K562 (cell line): ENCODE data around the gene ABT1. TPM values are rescaled to one million over a fixed set of nuclear protein-coding genes. Genes with fewer than 3 reads are reported as not detected.

Experiments
- CEBPB ChIP-seq: fragments of 450-650 bp; IDR thresholded peaks from 2 replicates; pipeline ENCODE4 v1.6.1; 2016; ENCODE audit warnings: missing genetic modification characterization, missing compliant biosample characterization
- CREB1 ChIP-seq, 2 experiments: sonication (generic) in 1 of 2; formaldehyde crosslinking in 1 of 2; IDR thresholded peaks; 2 replicates each; pipeline versions ENCODE4 v1.6.1 to v1.8.0; 2012 to 2022; ENCODE audit warnings: inconsistent platforms in 1 of 2, mild to moderate bottlenecking in 1 of 2, missing genetic modification reagents in 1 of 2, moderate library complexity in 1 of 2
- FOXK1 ChIP-seq: sonication (generic); formaldehyde crosslinking; IDR thresholded peaks from 2 replicates; pipeline ENCODE4 v1.8.0; 2022; ENCODE audit warnings: missing genetic modification reagents, mild to moderate bottlenecking, borderline replicate concordance
- HNRNPUL1 ChIP-seq: fragments of 200-400 bp; formaldehyde crosslinking; IDR thresholded peaks from 2 replicates; pipeline ENCODE4 v1.6.1; 2017; ENCODE audit warnings: low read length
- MCM7 ChIP-seq, 2 experiments: fragments of 450-650 bp; IDR thresholded peaks; 2 replicates each; pipeline ENCODE4 v1.6.1; 2016 to 2018
- MEF2D ChIP-seq: conservative IDR thresholded peaks from 2 replicates; pipeline ENCODE4 v1.6.1; 2016; ENCODE audit warnings: low read depth, missing genetic modification characterization, missing compliant biosample characterization
- NONO ChIP-seq, 2 experiments: fragments of 200-400 bp in 1 of 2; fragments of 450-650 bp in 1 of 2; formaldehyde crosslinking in 1 of 2; IDR thresholded peaks; 2 replicates each; pipeline ENCODE4 v1.6.1; 2017; ENCODE audit warnings: low read depth in 2 of 2, mild to moderate bottlenecking in 2 of 2, moderate library complexity in 2 of 2, low read length in 1 of 2
- PHF20 ChIP-seq: fragments of 450-650 bp; IDR thresholded peaks from 2 replicates; pipeline ENCODE4 v1.6.1; 2018; ENCODE audit not compliant: partially characterized antibody
- POLR2A ChIP-seq: fragments of 450-650 bp; conservative IDR thresholded peaks from 2 replicates; pipeline ENCODE4 v1.6.1; 2016
- PRPF4 ChIP-seq: fragments of 200-400 bp; formaldehyde crosslinking; IDR thresholded peaks from one replicate; pipeline ENCODE4 v1.6.1; 2017; ENCODE audit warnings: low read length, low read depth, mild to moderate bottlenecking; ENCODE audit not compliant: insufficient read depth, poor library complexity, severe bottlenecking
- RCOR1 ChIP-seq, 2 experiments: IDR thresholded peaks; 2 replicates each; pipeline ENCODE4 v1.6.1; 2012; ENCODE audit warnings: low read depth in 2 of 2, low read length in 2 of 2, borderline replicate concordance in 1 of 2, improper control_type of control experiment in 1 of 2
- SRSF9 ChIP-seq: fragments of 200-400 bp; formaldehyde crosslinking; IDR thresholded peaks from 2 replicates; pipeline ENCODE4 v1.6.1; 2017; ENCODE audit warnings: low read depth, low read length, borderline replicate concordance
- ZNF699 ChIP-seq: fragments of 250-450 bp; sonication (Bioruptor Pico); IDR thresholded peaks from 2 replicates; pipeline ENCODE4 v1.8.0; 2021; ENCODE audit warnings: mild to moderate bottlenecking, moderate library complexity; ENCODE audit not compliant: insufficient replicate concordance
- ZSCAN29 ChIP-seq: fragments of 450-650 bp; IDR thresholded peaks from 2 replicates; pipeline ENCODE4 v1.6.1; 2017
- ZZZ3 ChIP-seq: fragments of 450-650 bp; IDR thresholded peaks from 2 replicates; pipeline ENCODE4 v1.6.1; 2016; ENCODE audit warnings: antibody characterized with exemption, mild to moderate bottlenecking, moderate library complexity
- polyA plus RNA-seq, 8 experiments: library from polyadenylated mRNA; depleted of rRNA in 4 of 8; stranded (reverse) in 5 of 8; unstranded in 3 of 8; fragments of >200 nt; fragmentation: Nextera tagmentation in 2 of 8; fragmentation: Illumina TruSeq in 1 of 8; extraction: Ambion mirVana in 2 of 8; extraction: Trizol in 1 of 8; gene quantifications; 2 replicates each; pipeline versions ENCODE4 v1.2.1 to v1.2.3, GENCODE V29; 2011 to 2014; ENCODE audit warnings: inconsistent platforms in 1 of 8, missing spikeins in 1 of 8
- total RNA-seq, 7 experiments: library from RNA; depleted of rRNA in 6 of 7; stranded (reverse); fragments of >200 nt in 6 of 7; fragmentation: Illumina TruSeq in 2 of 7; extraction: Trizol in 2 of 7; gene quantifications; 2 replicates each; pipeline versions ENCODE4 v1.2.1 to v1.2.3, GENCODE V29; 2011 to 2021; ENCODE audit warnings: low replicate concordance in 1 of 7
- TF ChIP-seq, protein P1 (sequence below): fragments of 450-650 bp; formaldehyde crosslinking; IDR thresholded peaks from 2 replicates; pipeline ENCODE4 v1.4.0; 2020; ENCODE audit warnings: mild to moderate bottlenecking, moderate library complexity
- TF ChIP-seq, protein P2 (sequence below): fragments of 450-650 bp; IDR thresholded peaks from 2 replicates; pipeline ENCODE4 v1.6.1; 2016; ENCODE audit warnings: antibody characterized with exemption
- TF ChIP-seq, protein P3 (sequence below): sonication (generic); formaldehyde crosslinking; IDR thresholded peaks from 2 replicates; pipeline ENCODE4 v1.8.0; 2023; ENCODE audit warnings: mild to moderate bottlenecking, missing genetic modification reagents
- TF ChIP-seq, protein P4 (sequence below): conservative IDR thresholded peaks from 2 replicates; pipeline ENCODE4 v1.6.1; 2011; ENCODE audit warnings: low read depth, mild to moderate bottlenecking, low read length; ENCODE audit not compliant: control insufficient read depth
- TF ChIP-seq, protein P5 (sequence below), 3 experiments: IDR thresholded peaks in 2 of 3; conservative IDR thresholded peaks in 1 of 3; 2 replicates each; pipeline ENCODE4 v1.5.1; 2011 to 2012; ENCODE audit warnings: low read length in 3 of 3, mild to moderate bottlenecking in 3 of 3, control low read depth in 2 of 3, improper control_type of control experiment in 1 of 3, inconsistent platforms in 1 of 3, low read depth in 1 of 3, mixed read lengths in 1 of 3, moderate library complexity in 1 of 3; ENCODE audit not compliant: insufficient read depth in 2 of 3

ABT1 gene
- total and polyA plus RNA-seq, 9 of the 15 experiments (the other 6 are each of a cell fraction or from before 2014, with no cell fraction given): 8.8 to 52.7 (median 40.7) TPM

DNA sequence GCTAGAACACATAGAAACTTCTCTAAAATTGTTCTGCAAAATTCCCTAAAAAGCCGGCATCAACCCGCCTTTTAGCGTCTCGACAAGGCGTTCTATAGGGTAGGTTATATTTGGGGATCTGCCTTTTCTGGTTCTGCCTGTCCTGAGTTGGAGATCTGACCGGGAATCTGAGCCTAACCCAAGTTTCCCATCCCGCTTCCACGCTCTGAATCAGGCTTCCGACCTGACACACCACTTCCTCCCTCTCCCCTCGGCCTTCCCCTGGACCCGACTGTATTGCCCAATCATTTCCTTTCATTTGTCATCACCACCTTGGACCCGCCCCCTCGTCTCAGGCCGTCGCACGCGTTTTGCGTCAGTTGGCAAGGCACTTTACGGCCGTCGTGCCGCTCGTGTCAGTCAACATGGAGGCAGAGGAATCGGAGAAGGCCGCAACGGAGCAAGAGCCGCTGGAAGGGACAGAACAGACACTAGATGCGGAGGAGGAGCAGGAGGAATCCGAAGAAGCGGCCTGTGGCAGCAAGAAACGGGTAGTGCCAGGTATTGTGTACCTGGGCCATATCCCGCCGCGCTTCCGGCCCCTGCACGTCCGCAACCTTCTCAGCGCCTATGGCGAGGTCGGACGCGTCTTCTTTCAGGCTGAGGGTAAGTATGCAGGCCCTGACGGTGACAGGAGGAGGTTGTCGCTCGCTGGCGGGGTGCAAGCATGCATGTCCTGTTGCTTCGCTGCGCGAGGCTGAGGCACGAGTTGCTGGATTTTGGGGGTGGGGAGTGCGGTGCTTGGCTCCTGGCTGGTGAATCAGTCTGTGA, at the start of gene ABT1 (continued):
- TF ChIP-seq, protein P1, sequence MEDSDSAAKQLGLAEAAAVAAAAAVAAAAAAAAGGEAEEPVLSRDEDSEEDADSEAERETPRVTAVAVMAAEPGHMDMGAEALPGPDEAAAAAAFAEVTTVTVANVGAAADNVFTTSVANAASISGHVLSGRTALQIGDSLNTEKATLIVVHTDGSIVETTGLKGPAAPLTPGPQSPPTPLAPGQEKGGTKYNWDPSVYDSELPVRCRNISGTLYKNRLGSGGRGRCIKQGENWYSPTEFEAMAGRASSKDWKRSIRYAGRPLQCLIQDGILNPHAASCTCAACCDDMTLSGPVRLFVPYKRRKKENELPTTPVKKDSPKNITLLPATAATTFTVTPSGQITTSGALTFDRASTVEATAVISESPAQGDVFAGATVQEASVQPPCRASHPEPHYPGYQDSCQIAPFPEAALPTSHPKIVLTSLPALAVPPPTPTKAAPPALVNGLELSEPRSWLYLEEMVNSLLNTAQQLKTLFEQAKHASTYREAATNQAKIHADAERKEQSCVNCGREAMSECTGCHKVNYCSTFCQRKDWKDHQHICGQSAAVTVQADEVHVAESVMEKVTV (CRISPR knock-in tag): 0 out of 2 replicates have a peak, but pooled peaks have one; percentile 15
- TF ChIP-seq PRPF4 (no peak), ZNF699 (CRISPR knock-in tag) (no peak), PHF20 (peak; percentile 99), SRSF9 (no peak), MCM7 (IDR thresholded peaks at IDR 0.05) (no peak), HNRNPUL1 (no peak), NONO (IDR thresholded peaks at IDR 0.05; ENCODE audit: low read depth in 2 of 2, low read length in 1 of 2) (no peak), CREB1 (IDR thresholded peaks at IDR 0.05) (peak; percentile 99), CREB1 (CRISPR knock-in tag; IDR thresholded peaks at IDR 0.05) (peak; percentile 99), CEBPB (peak; percentile 100), ZSCAN29 (no peak), ZZZ3 (no peak), POLR2A (peak; percentile 97), MEF2D (tag) (no peak), RCOR1 (IDR thresholded peaks at IDR 0.05; ENCODE audit: borderline replicate concordance in 1 of 2, low read depth in 2 of 2, low read length in 2 of 2) (peak in 1 of 2 experiments; percentile 88; a peak in 1 of 4 replicates), FOXK1 (CRISPR knock-in tag) (peak; percentile 88; the same call in 1 of the 2 replicates)
- TF ChIP-seq, protein P2, sequence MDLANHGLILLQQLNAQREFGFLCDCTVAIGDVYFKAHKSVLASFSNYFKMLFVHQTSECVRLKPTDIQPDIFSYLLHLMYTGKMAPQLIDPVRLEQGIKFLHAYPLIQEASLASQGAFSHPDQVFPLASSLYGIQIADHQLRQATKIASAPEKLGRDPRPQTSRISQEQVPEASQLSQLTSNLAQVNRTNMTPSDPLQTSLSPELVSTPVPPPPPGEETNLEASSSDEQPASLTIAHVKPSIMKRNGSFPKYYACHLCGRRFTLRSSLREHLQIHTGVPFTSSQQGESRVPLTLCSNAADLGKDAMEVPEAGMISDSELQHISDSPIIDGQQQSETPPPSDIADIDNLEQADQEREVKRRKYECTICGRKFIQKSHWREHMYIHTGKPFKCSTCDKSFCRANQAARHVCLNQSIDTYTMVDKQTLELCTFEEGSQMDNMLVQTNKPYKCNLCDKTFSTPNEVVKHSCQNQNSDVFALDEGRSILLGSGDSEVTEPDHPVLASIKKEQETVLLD: no peak
- TF ChIP-seq, protein P3, sequence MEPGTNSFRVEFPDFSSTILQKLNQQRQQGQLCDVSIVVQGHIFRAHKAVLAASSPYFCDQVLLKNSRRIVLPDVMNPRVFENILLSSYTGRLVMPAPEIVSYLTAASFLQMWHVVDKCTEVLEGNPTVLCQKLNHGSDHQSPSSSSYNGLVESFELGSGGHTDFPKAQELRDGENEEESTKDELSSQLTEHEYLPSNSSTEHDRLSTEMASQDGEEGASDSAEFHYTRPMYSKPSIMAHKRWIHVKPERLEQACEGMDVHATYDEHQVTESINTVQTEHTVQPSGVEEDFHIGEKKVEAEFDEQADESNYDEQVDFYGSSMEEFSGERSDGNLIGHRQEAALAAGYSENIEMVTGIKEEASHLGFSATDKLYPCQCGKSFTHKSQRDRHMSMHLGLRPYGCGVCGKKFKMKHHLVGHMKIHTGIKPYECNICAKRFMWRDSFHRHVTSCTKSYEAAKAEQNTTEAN (CRISPR knock-in tag): no peak
- TF ChIP-seq, protein P4, sequence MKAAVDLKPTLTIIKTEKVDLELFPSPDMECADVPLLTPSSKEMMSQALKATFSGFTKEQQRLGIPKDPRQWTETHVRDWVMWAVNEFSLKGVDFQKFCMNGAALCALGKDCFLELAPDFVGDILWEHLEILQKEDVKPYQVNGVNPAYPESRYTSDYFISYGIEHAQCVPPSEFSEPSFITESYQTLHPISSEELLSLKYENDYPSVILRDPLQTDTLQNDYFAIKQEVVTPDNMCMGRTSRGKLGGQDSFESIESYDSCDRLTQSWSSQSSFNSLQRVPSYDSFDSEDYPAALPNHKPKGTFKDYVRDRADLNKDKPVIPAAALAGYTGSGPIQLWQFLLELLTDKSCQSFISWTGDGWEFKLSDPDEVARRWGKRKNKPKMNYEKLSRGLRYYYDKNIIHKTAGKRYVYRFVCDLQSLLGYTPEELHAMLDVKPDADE: peak; percentile 68; the same call in 1 of the 2 replicates
- TF ChIP-seq, protein P5, sequence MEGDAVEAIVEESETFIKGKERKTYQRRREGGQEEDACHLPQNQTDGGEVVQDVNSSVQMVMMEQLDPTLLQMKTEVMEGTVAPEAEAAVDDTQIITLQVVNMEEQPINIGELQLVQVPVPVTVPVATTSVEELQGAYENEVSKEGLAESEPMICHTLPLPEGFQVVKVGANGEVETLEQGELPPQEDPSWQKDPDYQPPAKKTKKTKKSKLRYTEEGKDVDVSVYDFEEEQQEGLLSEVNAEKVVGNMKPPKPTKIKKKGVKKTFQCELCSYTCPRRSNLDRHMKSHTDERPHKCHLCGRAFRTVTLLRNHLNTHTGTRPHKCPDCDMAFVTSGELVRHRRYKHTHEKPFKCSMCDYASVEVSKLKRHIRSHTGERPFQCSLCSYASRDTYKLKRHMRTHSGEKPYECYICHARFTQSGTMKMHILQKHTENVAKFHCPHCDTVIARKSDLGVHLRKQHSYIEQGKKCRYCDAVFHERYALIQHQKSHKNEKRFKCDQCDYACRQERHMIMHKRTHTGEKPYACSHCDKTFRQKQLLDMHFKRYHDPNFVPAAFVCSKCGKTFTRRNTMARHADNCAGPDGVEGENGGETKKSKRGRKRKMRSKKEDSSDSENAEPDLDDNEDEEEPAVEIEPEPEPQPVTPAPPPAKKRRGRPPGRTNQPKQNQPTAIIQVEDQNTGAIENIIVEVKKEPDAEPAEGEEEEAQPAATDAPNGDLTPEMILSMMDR (IDR thresholded peaks at IDR 0.05 in 2 of 3, conservative IDR thresholded peaks at IDR 0.05 in 1 of 3; ENCODE audit: insufficient read depth in 2 of 3, low read depth in 1 of 3, low read length in 3 of 3): no peak; a peak in 1 of 6 replicates
